Measurements from ENCODE around the gene DEFB131B. TPM values are rescaled to one million over a fixed set of nuclear protein-coding genes. Genes with fewer than 3 reads are reported as not detected.

DEFB131B gene
- total and polyA plus RNA-seq, 2 of the 8 experiments (the other 6 are each of a cell fraction or from before 2014, with no cell fraction given) = not detected

- TF ChIP-seq KDM4A (IDR thresholded peaks at IDR 0.05; ENCODE audit: low read depth, low read length, severe bottlenecking) = peak; percentile 72
- TF ChIP-seq EGR1 (IDR thresholded peaks at IDR 0.05; ENCODE audit: borderline replicate concordance, low read depth, low read length) = 0 out of 2 replicates have a peak, but pooled peaks have one; percentile 6
- TF ChIP-seq BCL11A (IDR thresholded peaks at IDR 0.05; ENCODE audit: low read depth in 2 of 2, low read length in 2 of 2) = no peak
- TF ChIP-seq POLR2A (IDR thresholded peaks at IDR 0.05; ENCODE audit: control extremely low read depth in 1 of 2, low read depth in 2 of 2, low read length in 2 of 2) = peak in 1 of 2 experiments; percentile 91; a peak in 2 of 3 replicates
- no peak for TF ChIP-seq RAD21 (IDR thresholded peaks at IDR 0.05 in 1 of 2, conservative IDR thresholded peaks at IDR 0.05 in 1 of 2; ENCODE audit: low read depth in 2 of 2, low read length in 2 of 2)
- peak; percentile 82 for TF ChIP-seq SIX5 (IDR thresholded peaks at IDR 0.05; ENCODE audit: low read depth, low read length)
- peak; percentile 70 for TF ChIP-seq POLR2AphosphoS5 (IDR thresholded peaks at IDR 0.05; ENCODE audit: low read depth, low read length)
- TF ChIP-seq HDAC2 (IDR thresholded peaks at IDR 0.05; ENCODE audit: borderline replicate concordance in 1 of 2, low read depth in 2 of 2, low read length in 2 of 2) = peak in 1 of 2 experiments; percentile 24; a peak in 1 of 4 replicates
- no peak for TF ChIP-seq RXRA (IDR thresholded peaks at IDR 0.05; ENCODE audit: insufficient read depth, low read depth, low read length)
- peak; percentile 61 for TF ChIP-seq PHF8 (conservative IDR thresholded peaks at IDR 0.05; ENCODE audit: low read depth, low read length)
- no peak for TF ChIP-seq CBX5 (IDR thresholded peaks at IDR 0.05; ENCODE audit: low read depth, low read length)
- TF ChIP-seq CHD2 (IDR thresholded peaks at IDR 0.05; ENCODE audit: low read length) = peak; percentile 87
- TF ChIP-seq JUN (IDR thresholded peaks at IDR 0.05; ENCODE audit: low read depth, low read length) = no peak
- TF ChIP-seq SIN3A (conservative IDR thresholded peaks at IDR 0.05 in 1 of 2, IDR thresholded peaks at IDR 0.05 in 1 of 2; ENCODE audit: low read depth in 1 of 2, low read length in 2 of 2) = peak; percentile 16 to 82; a peak in 1 of 4 replicates
- no peak for TF ChIP-seq SUZ12 (IDR thresholded peaks at IDR 0.05; ENCODE audit: low read length)
- no peak for TF ChIP-seq POU5F1 (IDR thresholded peaks at IDR 0.05; ENCODE audit: low read depth, low read length)
- TF ChIP-seq SP1 (IDR thresholded peaks at IDR 0.05; ENCODE audit: low read depth, low read length) = no peak
- peak; percentile 98 for TF ChIP-seq E2F6 (IDR thresholded peaks at IDR 0.05)
- TF ChIP-seq YY1 (IDR thresholded peaks at IDR 0.05; ENCODE audit: low read depth, low read length) = no peak
- TF ChIP-seq BRCA1 (IDR thresholded peaks at IDR 0.05; ENCODE audit: low read depth, low read length) = no peak
- peak; percentile 72 for TF ChIP-seq SAP30 (IDR thresholded peaks at IDR 0.05; ENCODE audit: insufficient read depth, insufficient replicate concordance, low read length)
- TF ChIP-seq GABPA (IDR thresholded peaks at IDR 0.05; ENCODE audit: borderline replicate concordance, insufficient read depth, low read length) = peak; percentile 91
- TF ChIP-seq CREB1 (IDR thresholded peaks at IDR 0.05) = peak; percentile 55; the same call in 1 of the 2 replicates
These were observed 49.8 kb downstream of the DEFB131B start, which contains the start of gene XNDC1N (continued) for GRCh38 chr11:71927820-71928736.
